A549 (cell line): Measurements from ENCODE around the gene ZFHX3. TPM values are rescaled to one million over a fixed set of nuclear protein-coding genes. Genes with fewer than 3 reads are reported as not detected.
"Not testable (repeated sequence)": the region's sequence is repeated elsewhere in the genome, so short reads cannot be mapped to it uniquely, and the experiment has no call there.

Experiments used
- ATAC-seq, 2 experiments: fragments of 200-7000 bp in 1 of 2; fragments of >200 bp in 1 of 2; cut with Nextera tagmentation in 1 of 2; cut with Tn5 transposase in 1 of 2; 3 replicates each; pipeline versions ENCODE4 v1.8.0 to v1.9.1; 2018 to 2020; ENCODE audit warnings: mild to moderate bottlenecking in 1 of 2, moderate library complexity in 1 of 2
- CTCF ChIA-PET: fragments of 300-600 bp; sonication (Branson Sonifier 250); formaldehyde crosslinking; extraction: SDS; loops from one replicate; lab custom pipeline; 2021; ENCODE audit warnings: antibody characterized with exemption, inconsistent platforms; lab: Yijun Ruan, JAX
- POLR2A ChIA-PET: fragments of 350-600 bp; formaldehyde crosslinking; extraction: SDS; loops from one replicate; lab custom pipeline; 2021; ENCODE audit warnings: antibody characterized with exemption, inconsistent platforms; lab: Yijun Ruan, JAX
- DNase-seq, 2 experiments: peaks; one replicate each; pipeline versions ENCODE4 v3.0.0 to v3.0.0-alpha.2; 2011 to 2016; ENCODE audit warnings: low read depth in 1 of 2, low spot score in 1 of 2
- FAIRE-seq: peaks from 2 replicates; lab custom pipeline; 2011; peaks lifted over from hg19 to GRCh38; lab: Jason Lieb, UNC
- H3K27ac ChIP-seq, 2 experiments: fragments of >200 bp; sonication (Bioruptor Twin); formaldehyde crosslinking; 3 replicates each; pipeline ENCODE4 v1.5.1; 2016 to 2017
- H3K4me1 ChIP-seq: fragments of >200 bp; sonication (Bioruptor Twin); formaldehyde crosslinking; 3 replicates; pipeline ENCODE4 v1.6.1; 2016
- H3K4me2 ChIP-seq: fragments of >200 bp; sonication (Bioruptor Twin); formaldehyde crosslinking; 3 replicates; pipeline ENCODE4 v1.6.1; 2016
- H3K4me3 ChIP-seq: fragments of >200 bp; sonication (Bioruptor Twin); formaldehyde crosslinking; 3 replicates; pipeline ENCODE4 v1.5.1; 2016
- H3K9me3 ChIP-seq: fragments of >200 bp; sonication (Bioruptor Twin); formaldehyde crosslinking; 3 replicates; pipeline ENCODE4 v1.6.1; 2016
- ATOH8 ChIP-seq: fragments of 250-450 bp; sonication (Bioruptor Pico); IDR thresholded peaks from 2 replicates; pipeline ENCODE4 v1.5.0; 2020; ENCODE audit warnings: low read depth, mild to moderate bottlenecking, moderate library complexity
- BHLHE40 ChIP-seq: IDR thresholded peaks from 2 replicates; pipeline ENCODE4 v1.6.1; 2012; ENCODE audit warnings: low read depth, low read length, inconsistent platforms
- CBX8 ChIP-seq: fragments of 200-600 bp; sonication (generic); IDR thresholded peaks from 2 replicates; pipeline ENCODE4 v1.6.1; 2016
- EHF ChIP-seq: fragments of 250-450 bp; sonication (Bioruptor Pico); IDR thresholded peaks from 2 replicates; pipeline ENCODE4 v1.5.0; 2020; ENCODE audit warnings: mild to moderate bottlenecking
- FOSL2 ChIP-seq, 2 experiments: fragments of 450-650 bp in 1 of 2; fragments of >200 bp in 1 of 2; sonication (Bioruptor Twin) in 1 of 2; formaldehyde crosslinking; IDR thresholded peaks; 2 replicates each; pipeline versions ENCODE4 v1.5.0 to v1.6.1; 2016 to 2020; ENCODE audit warnings: mild to moderate bottlenecking in 1 of 2, moderate library complexity in 1 of 2
- FOXS1 ChIP-seq: fragments of 250-450 bp; sonication (Bioruptor Pico); IDR thresholded peaks from 2 replicates; pipeline ENCODE4 v1.5.0; 2020; ENCODE audit warnings: mild to moderate bottlenecking, moderate library complexity
- HOXA7 ChIP-seq: fragments of 250-450 bp; sonication (Bioruptor Pico); IDR thresholded peaks from 2 replicates; pipeline ENCODE4 v1.5.0; 2020; ENCODE audit warnings: mild to moderate bottlenecking, moderate library complexity
- JUN ChIP-seq, 2 experiments: fragments of >200 bp; sonication (Bioruptor Twin); formaldehyde crosslinking; IDR thresholded peaks; 2 replicates in 1 of 2; 3 replicates in 1 of 2; pipeline ENCODE4 v1.6.1; 2016 to 2017
- MAZ ChIP-seq: fragments of 150-350 bp; IDR thresholded peaks from 2 replicates; pipeline ENCODE4 v1.6.1; 2014; ENCODE audit warnings: antibody characterized with exemption, low read depth, low read length, borderline replicate concordance
- MYC ChIP-seq: IDR thresholded peaks from 2 replicates; pipeline ENCODE4 v1.6.1; 2012; ENCODE audit warnings: mild to moderate bottlenecking, inconsistent platforms, low read length, improper control_type of control experiment, borderline replicate concordance
- NFE2L2 ChIP-seq: fragments of 150-350 bp; conservative IDR thresholded peaks from 2 replicates; pipeline ENCODE4 v1.6.1; 2014; ENCODE audit warnings: low read length
- NPAS2 ChIP-seq: fragments of 250-450 bp; sonication (Bioruptor Pico); IDR thresholded peaks from 2 replicates; pipeline ENCODE4 v1.8.0; 2022; ENCODE audit warnings: mild to moderate bottlenecking, moderate library complexity, borderline replicate concordance
- PHF8 ChIP-seq: fragments of 200-600 bp; sonication (generic); IDR thresholded peaks from 2 replicates; pipeline ENCODE4 v1.6.1; 2016; ENCODE audit warnings: low read depth, mild to moderate bottlenecking, antibody characterized with exemption, moderate library complexity, borderline replicate concordance
- POLR2A ChIP-seq: IDR thresholded peaks from 2 replicates; pipeline ENCODE4 v1.6.1; 2012; ENCODE audit warnings: mild to moderate bottlenecking, low read length
- REST ChIP-seq: fragments of 200-600 bp; sonication (generic); IDR thresholded peaks from 2 replicates; pipeline ENCODE4 v1.6.1; 2016; ENCODE audit warnings: antibody characterized with exemption, mild to moderate bottlenecking, moderate library complexity
- RFX5 ChIP-seq: fragments of 450-650 bp; IDR thresholded peaks from 2 replicates; pipeline ENCODE4 v1.7.1; 2014; ENCODE audit warnings: antibody characterized with exemption, mild to moderate bottlenecking, moderate library complexity
- RNF2 ChIP-seq: fragments of 200-600 bp; sonication (generic); IDR thresholded peaks from 2 replicates; pipeline ENCODE4 v1.6.1; 2016; ENCODE audit warnings: low read depth, mild to moderate bottlenecking, antibody characterized with exemption, moderate library complexity, borderline replicate concordance
- SREBF2 ChIP-seq: fragments of 450-650 bp; IDR thresholded peaks from 2 replicates; pipeline ENCODE4 v1.6.1; 2014; ENCODE audit warnings: mild to moderate bottlenecking, moderate library complexity
- TFCP2L1 ChIP-seq: fragments of 250-450 bp; sonication (Bioruptor Pico); IDR thresholded peaks from 2 replicates; pipeline ENCODE4 v1.5.0; 2021; ENCODE audit warnings: mild to moderate bottlenecking
- USF2 ChIP-seq: fragments of 450-650 bp; IDR thresholded peaks from 2 replicates; pipeline ENCODE4 v1.6.1; 2014; ENCODE audit warnings: antibody characterized with exemption
- ZC3H11A ChIP-seq: fragments of 450-650 bp; IDR thresholded peaks from 2 replicates; pipeline ENCODE4 v1.6.1; 2014; ENCODE audit warnings: antibody characterized with exemption, mild to moderate bottlenecking
- WGBS: methylation state at CpG from one replicate; pipeline ENCODE4 v1.1.6; 2017; ENCODE audit errors: missing lambda C conversion rate; 5-methylcytosine and 5-hydroxymethylcytosine counted together
- polyA plus RNA-seq, 4 experiments: library from polyadenylated mRNA; depleted of rRNA in 3 of 4; stranded (reverse); fragments of >200 nt; fragmentation: RNase III in 1 of 4; extraction: RNeasy Plus Mini Kit Qiagen cat#74134 plus additional on column Dnase treatment in 1 of 4; gene quantifications; 2 replicates in 3 of 4; 3 replicates in 1 of 4; pipeline ENCODE4 v1.2.3, GENCODE V29; 2011 to 2017

ZFHX3 gene
- polyA plus RNA-seq, 2 of the 4 experiments (the other 2 are of a cell fraction) = 3.9 to 6.5 TPM

GRCh38 chr16:72990571-72990970, 57.4 kb downstream of the ZFHX3 start (continued):
- no peak for TF ChIP-seq REST
- no peak for TF ChIP-seq MYC
- no peak for TF ChIP-seq PHF8
- TF ChIP-seq NFE2L2 = no peak
- no peak for TF ChIP-seq SREBF2
- TF ChIP-seq RNF2 = no peak
- TF ChIP-seq EHF (CRISPR knock-in tag) = no peak
- no peak for TF ChIP-seq USF2
- TF ChIP-seq FOSL2 (IDR thresholded peaks at IDR 0.05) = no peak
- no peak for TF ChIP-seq FOSL2 (CRISPR knock-in tag; IDR thresholded peaks at IDR 0.05)
- TF ChIP-seq JUN (IDR thresholded peaks at IDR 0.05) = no peak

- ChIA-PET CTCF (interaction anchor here (0.7 to 1.6 kb wide), 4 partner anchors 10 to 157 kb away, joined by 3 to 4 read pairs (median 4); no protein-coding TSS in a partner anchor), POLR2A (no interaction called here)
- peak overlapping the region; percentile 52 for H3K4me2 ChIP-seq
- ATAC-seq (peak; percentile 69 to 76), DNase-seq (peak in 1 of 2 experiments; percentile 40), FAIRE-seq (no peak)
- peak overlapping the region; percentile 53 to 68; a peak in 5 of 6 replicates for H3K27ac ChIP-seq
- peaks cover 55% of the 10 kb centered on the region for H3K4me1 ChIP-seq
- TF ChIP-seq NPAS2 (CRISPR knock-in tag) = no peak
- no peak for TF ChIP-seq JUN (IDR thresholded peaks at IDR 0.05)
- no peak for TF ChIP-seq FOXS1
- no peak for TF ChIP-seq POLR2A
- TF ChIP-seq MAZ = no peak
- TF ChIP-seq CBX8 = no peak
- TF ChIP-seq TFCP2L1 = no peak
- TF ChIP-seq HOXA7 (CRISPR knock-in tag) = no peak
- no peak for TF ChIP-seq RFX5
- TF ChIP-seq BHLHE40 = no peak
- no peak for TF ChIP-seq ZC3H11A
- TF ChIP-seq ATOH8 (CRISPR knock-in tag) = no peak
- TF ChIP-seq RNF2 = no peak
- 25% methylated on average over 19 of the region's 19 CpGs for WGBS
- no peak overlapping the region for H3K4me3 ChIP-seq
- no peaks in the 10 kb centered on the region for H3K9me3 ChIP-seq
These were observed 58.1 kb downstream of the ZFHX3 start for GRCh38 chr16:72989579-72990551.

GRCh38 chr16:72989203-72989578, 58.7 kb downstream of the ZFHX3 start:
- POLR2A ChIA-PET, H3K9me3 ChIP-seq, DNase-seq, ATAC-seq, FAIRE-seq, H3K4me3 ChIP-seq: not testable (repeated sequence)
- H3K4me1 ChIP-seq = peaks cover 55% of the 10 kb centered on the region
- H3K4me2 ChIP-seq = peak overlapping the region; percentile 52
- H3K27ac ChIP-seq = peak overlapping the region; percentile 53 to 68; a peak in 4 of 6 replicates
- 93% methylated on average over 7 of the region's 7 CpGs for whole genome bisulfite sequencing
- CTCF ChIA-PET = interaction anchor here (1.0 to 1.6 kb wide), 2 partner anchors 64 to 157 kb away, joined by 3 read pairs; no protein-coding TSS in a partner anchor
